ENCODE data around the gene TMEM121B. TPM values are rescaled to one million over a fixed set of nuclear protein-coding genes. Genes with fewer than 3 reads are reported as not detected.

TMEM121B gene
- total RNA-seq, 4 donors from 2014 or later: 0.51 to 1.7 (median 0.85) TPM

GRCh38 chr22:17158568-17159503, 37.7 kb upstream of the TMEM121B start, which contains the start of gene HDHD5:
Gene HDHD5, minus strand, starts transcription at chr22:17159277. Its CDS starts 26 bp downstream, at chr22:17159251.
- TF ChIP-seq CTCF (IDR thresholded peaks at IDR 0.05; ENCODE audit: low read depth): no peak

- TF ChIP-seq CTCF (IDR thresholded peaks at IDR 0.05; ENCODE audit: low read depth): no peak
Measured at GRCh38 chr22:17158176-17158567, 37.0 kb upstream of the TMEM121B start.

- no peak for TF ChIP-seq CTCF (IDR thresholded peaks at IDR 0.05; ENCODE audit: low read depth)
Measured at GRCh38 chr22:17157714-17158113, 36.6 kb upstream of the TMEM121B start.

GRCh38 chr22:17155941-17156340, 34.8 kb upstream of the TMEM121B start:
- no peak for TF ChIP-seq CTCF (IDR thresholded peaks at IDR 0.05; ENCODE audit: low read depth)

- TF ChIP-seq CTCF (IDR thresholded peaks at IDR 0.05; ENCODE audit: low read depth): no peak
Measured at GRCh38 chr22:17152971-17153370, 31.8 kb upstream of the TMEM121B start.

GRCh38 chr22:17152340-17152739, 31.2 kb upstream of the TMEM121B start:
- no peak for TF ChIP-seq CTCF (IDR thresholded peaks at IDR 0.05; ENCODE audit: low read depth)

GRCh38 chr22:17149076-17149815, 28.1 kb upstream of the TMEM121B start:
- TF ChIP-seq CTCF (IDR thresholded peaks at IDR 0.05; ENCODE audit: low read depth): no peak

Measured in subcutaneous adipose tissue (tissue), 4 donors.